HG03442 (cell line): ENCODE measurements around the gene B3GAT3.
A peak's percentile ranks its signal among the peaks of the same experiment; 100 is the strongest.
"Not testable (repeated sequence)": the region's sequence is repeated elsewhere in the genome, so short reads cannot be mapped to it uniquely, and the experiment has no call there.

Experiments
- ATAC-seq: cut with Tn5 transposase; IDR thresholded peaks from one replicate; pipeline ENCODE4 v1.9.1; 2021; ENCODE audit warnings: mild to moderate bottlenecking, moderate library complexity; ENCODE audit not compliant: unreplicated experiment

The B3GAT3 gene

GRCh38 chr11:62621567-62622470, at the start of gene B3GAT3:
TSS of gene B3GAT3 (minus strand) at chr11:62621986. CDS start at chr11:62621947, 39 bp downstream.
- peak; percentile 91 for ATAC-seq

- ATAC-seq = peak; percentile 13
Measured at GRCh38 chr11:62671236-62671607, 49.4 kb upstream of the B3GAT3 start.

GRCh38 chr11:62669420-62670161, 47.8 kb upstream of the B3GAT3 start:
- no peak for ATAC-seq

- ATAC-seq = no peak
Measured at GRCh38 chr11:62667460-62667859, 45.7 kb upstream of the B3GAT3 start.

GRCh38 chr11:62666259-62666926, 44.6 kb upstream of the B3GAT3 start:
- ATAC-seq = no peak

- ATAC-seq = no peak
Measured at GRCh38 chr11:62665599-62666258, 43.9 kb upstream of the B3GAT3 start.

- ATAC-seq = peak; percentile 83
Measured at GRCh38 chr11:62665075-62665598, 43.4 kb upstream of the B3GAT3 start, which contains the start of the genes C11orf98 and CSKMT. TSS of gene C11orf98 (minus strand) at chr11:62665210. CDS start at chr11:62665169, 41 bp downstream. TSS of gene CSKMT (plus strand) at chr11:62665312. CDS start at chr11:62665880, 568 bp downstream.

GRCh38 chr11:62664405-62665074, 42.8 kb upstream of the B3GAT3 start:
- ATAC-seq = peak; percentile 25

GRCh38 chr11:62656796-62657429, 35.1 kb upstream of the B3GAT3 start:
- no peak for ATAC-seq

- ATAC-seq = no peak
Measured at GRCh38 chr11:62654297-62654696, 32.5 kb upstream of the B3GAT3 start.

- no peak for ATAC-seq
Measured at GRCh38 chr11:62652161-62653006, 30.6 kb upstream of the B3GAT3 start.

GRCh38 chr11:62650283-62650682, 28.5 kb upstream of the B3GAT3 start:
- not testable (repeated sequence) for ATAC-seq

GRCh38 chr11:62649486-62649885, 27.7 kb upstream of the B3GAT3 start:
- no peak for ATAC-seq

- ATAC-seq = no peak
Measured at GRCh38 chr11:62648967-62649364, 27.2 kb upstream of the B3GAT3 start.

GRCh38 chr11:62648185-62648966, 26.6 kb upstream of the B3GAT3 start:
- no peak for ATAC-seq

- ATAC-seq = no peak
Measured at GRCh38 chr11:62647609-62648005, 25.8 kb upstream of the B3GAT3 start.

GRCh38 chr11:62646825-62647608, 25.2 kb upstream of the B3GAT3 start:
- no peak for ATAC-seq
